HepG2 (cell line): ENCODE results near the gene RAET1L.

Source experiments
- CTCF ChIP-seq: sonication (generic); formaldehyde crosslinking; IDR thresholded peaks from 2 replicates; pipeline ENCODE4 v1.5.0; 2020; ENCODE audit warnings: mild to moderate bottlenecking, missing genetic modification reagents, moderate library complexity
- EP300 ChIP-seq, 3 experiments: sonication (generic) in 1 of 3; formaldehyde crosslinking in 1 of 3; IDR thresholded peaks; 2 replicates each; pipeline versions ENCODE4 v1.5.1 to v1.6.1; 2011 to 2020; ENCODE audit warnings: low read depth in 2 of 3, low read length in 2 of 3, borderline replicate concordance in 1 of 3, improper control_type of control experiment in 1 of 3, mild to moderate bottlenecking in 1 of 3, missing genetic modification reagents in 1 of 3, moderate library complexity in 1 of 3
- HDAC6 ChIP-seq: fragments of 200-600 bp; sonication (generic); IDR thresholded peaks from 2 replicates; pipeline ENCODE4 v1.7.0; 2017; ENCODE audit warnings: mild to moderate bottlenecking, antibody characterized with exemption, low read length, low read depth
- KMT2B ChIP-seq: IDR thresholded peaks from 2 replicates; pipeline ENCODE4 v1.6.1; 2016; ENCODE audit warnings: missing genetic modification reagents, missing compliant biosample characterization
- POLR2A ChIP-seq, 2 experiments: IDR thresholded peaks; 2 replicates each; pipeline ENCODE4 v1.6.1; 2011; ENCODE audit warnings: low read depth in 2 of 2, low read length in 2 of 2, mild to moderate bottlenecking in 1 of 2, moderate library complexity in 1 of 2; ENCODE audit not compliant: insufficient read depth in 1 of 2
- SNAPC5 ChIP-seq: sonication (generic); formaldehyde crosslinking; IDR thresholded peaks from 2 replicates; pipeline ENCODE4 v1.8.1; 2023; ENCODE audit warnings: mild to moderate bottlenecking, missing genetic modification reagents, borderline replicate concordance
- SOX6 ChIP-seq, 2 experiments: fragments of 450-650 bp in 1 of 2; sonication (generic) in 1 of 2; formaldehyde crosslinking in 1 of 2; IDR thresholded peaks; 2 replicates each; pipeline versions ENCODE4 v1.4.0 to v1.6.1; 2017 to 2020; ENCODE audit warnings: antibody characterized with exemption in 1 of 2, mild to moderate bottlenecking in 1 of 2, missing genetic modification reagents in 1 of 2
- ZNF660 ChIP-seq: sonication (generic); formaldehyde crosslinking; IDR thresholded peaks from 2 replicates; pipeline ENCODE4 v1.5.1; 2020; ENCODE audit warnings: mild to moderate bottlenecking, low read depth, missing genetic modification reagents, borderline replicate concordance
- ZNF704 ChIP-seq: sonication (generic); formaldehyde crosslinking; IDR thresholded peaks from 2 replicates; pipeline ENCODE4 v1.8.1; 2023; ENCODE audit warnings: mild to moderate bottlenecking, inconsistent platforms, moderate library complexity, missing genetic modification reagents, borderline replicate concordance

GRCh38 chr6:150069706-150070105 lies 44.4 kb upstream of the RAET1L start:
- no peak for TF ChIP-seq EP300 (IDR thresholded peaks at IDR 0.05; ENCODE audit: low read depth in 2 of 2, low read length in 2 of 2)
- TF ChIP-seq EP300 (CRISPR knock-in tag; IDR thresholded peaks at IDR 0.05; ENCODE audit: borderline replicate concordance) = no peak
- TF ChIP-seq POLR2A (IDR thresholded peaks at IDR 0.05; ENCODE audit: insufficient read depth in 1 of 2, low read depth in 2 of 2, low read length in 2 of 2) = no peak
- no peak for TF ChIP-seq SOX6 (IDR thresholded peaks at IDR 0.05)
- TF ChIP-seq SOX6 (CRISPR knock-in tag; IDR thresholded peaks at IDR 0.05) = no peak
- no peak for TF ChIP-seq ZNF704 (CRISPR knock-in tag)
- no peak for TF ChIP-seq ZNF660 (CRISPR knock-in tag)
- TF ChIP-seq HDAC6 = no peak
- no peak for TF ChIP-seq SNAPC5 (CRISPR knock-in tag)
- no peak for TF ChIP-seq KMT2B (CRISPR knock-in tag)
- TF ChIP-seq CTCF (CRISPR knock-in tag) = no peak
